Mesenchymal stem cell (in vitro differentiated cells and primary cell): ENCODE measurements around the gene CPNE4.

ENCODE experiments used
- DNase-seq: peaks from one replicate; pipeline ENCODE4 v3.0.0-alpha.2; 2013
- H2AFZ ChIP-seq: one replicate; pipeline ENCODE4 v1.6.1; 2013; ENCODE audit warnings: low read depth, mild to moderate bottlenecking, control low read depth, inconsistent platforms, low read length, moderate library complexity
- H2AK5ac ChIP-seq: 2 replicates; pipeline ENCODE4 v1.6.1; 2013; ENCODE audit warnings: low read length, moderate library complexity, mild to moderate bottlenecking, inconsistent platforms; ENCODE audit not compliant: severe bottlenecking
- H2BK120ac ChIP-seq: one replicate; pipeline ENCODE4 v1.6.1; 2013; ENCODE audit warnings: low read depth, mild to moderate bottlenecking, inconsistent platforms, low read length, moderate library complexity
- H2BK12ac ChIP-seq, 2 experiments: one replicate each; pipeline ENCODE4 v1.6.1; 2013; ENCODE audit warnings: inconsistent platforms in 2 of 2, low read length in 2 of 2, mild to moderate bottlenecking in 2 of 2, moderate library complexity in 2 of 2, control low read depth in 1 of 2
- H2BK15ac ChIP-seq: one replicate; pipeline ENCODE4 v1.6.1; 2013; ENCODE audit warnings: mild to moderate bottlenecking, low read depth, inconsistent platforms; ENCODE audit not compliant: poor library complexity, severe bottlenecking
- H2BK5ac ChIP-seq: 2 replicates; pipeline ENCODE4 v1.6.1; 2013; ENCODE audit warnings: low read depth, mild to moderate bottlenecking, low read length, control low read depth, inconsistent platforms; ENCODE audit not compliant: poor library complexity, severe bottlenecking
- H3K14ac ChIP-seq, 2 experiments: one replicate each; pipeline ENCODE4 v1.6.1; 2013; ENCODE audit warnings: inconsistent platforms in 2 of 2, low read length in 2 of 2, control low read depth in 1 of 2, mild to moderate bottlenecking in 1 of 2, moderate library complexity in 1 of 2
- H3K18ac ChIP-seq, 2 experiments: one replicate each; pipeline ENCODE4 v1.6.1; 2013; ENCODE audit warnings: inconsistent platforms in 2 of 2, low read length in 2 of 2, control low read depth in 1 of 2, low read depth in 1 of 2, mild to moderate bottlenecking in 1 of 2
- H3K23ac ChIP-seq, 2 experiments: one replicate each; pipeline ENCODE4 v1.6.1; 2013; ENCODE audit warnings: inconsistent platforms in 2 of 2, low read length in 2 of 2, mild to moderate bottlenecking in 2 of 2, moderate library complexity in 2 of 2, control low read depth in 1 of 2
- H3K27ac ChIP-seq: 2 replicates; pipeline ENCODE4 v1.5.1; 2013; ENCODE audit warnings: mild to moderate bottlenecking, moderate library complexity, low read length, control low read depth, inconsistent platforms; ENCODE audit not compliant: poor library complexity, severe bottlenecking
- H3K27me3 ChIP-seq, 2 experiments: 2 replicates each; pipeline versions ENCODE4 v1.6.1 to v1.7.0; 2013; ENCODE audit warnings: low read length in 2 of 2, mild to moderate bottlenecking in 2 of 2, moderate library complexity in 2 of 2, control low read depth in 1 of 2, inconsistent platforms in 1 of 2; ENCODE audit not compliant: control insufficient read depth in 1 of 2, insufficient read depth in 1 of 2
- H3K36me3 ChIP-seq, 2 experiments: 2 replicates each; pipeline versions ENCODE4 v1.6.1 to v1.7.0; 2013; ENCODE audit warnings: low read length in 2 of 2, control low read depth in 1 of 2, inconsistent platforms in 1 of 2, low read depth in 1 of 2, mild to moderate bottlenecking in 1 of 2; ENCODE audit not compliant: insufficient read depth in 2 of 2, control insufficient read depth in 1 of 2
- H3K4ac ChIP-seq, 2 experiments: one replicate each; pipeline ENCODE4 v1.6.1; 2013; ENCODE audit warnings: inconsistent platforms in 2 of 2, low read length in 2 of 2, mild to moderate bottlenecking in 2 of 2, moderate library complexity in 2 of 2, control low read depth in 1 of 2, low read depth in 1 of 2
- H3K4me1 ChIP-seq: 2 replicates; pipeline ENCODE4 v1.6.1; 2013; ENCODE audit warnings: low read depth, low read length, control low read depth; ENCODE audit not compliant: control insufficient read depth, insufficient read depth
- H3K4me2 ChIP-seq: 2 replicates; pipeline ENCODE4 v1.6.1; 2013; ENCODE audit warnings: low read length, mild to moderate bottlenecking, inconsistent platforms; ENCODE audit not compliant: poor library complexity, severe bottlenecking
- H3K4me3 ChIP-seq, 2 experiments: 2 replicates each; pipeline versions ENCODE4 v1.5.1 to v1.7.0; 2013; ENCODE audit warnings: low read length in 2 of 2, mild to moderate bottlenecking in 2 of 2, control low read depth in 1 of 2, low read depth in 1 of 2; ENCODE audit not compliant: insufficient read depth in 1 of 2
- H3K79me1 ChIP-seq: replicated peaks from 2 replicates; pipeline ENCODE4 v1.6.1; 2013; ENCODE audit warnings: mild to moderate bottlenecking, control low read depth, low read length, inconsistent platforms; ENCODE audit not compliant: poor library complexity, severe bottlenecking
- H3K9ac ChIP-seq: 2 replicates; pipeline ENCODE4 v1.7.0; 2013; ENCODE audit warnings: mild to moderate bottlenecking, low read length, moderate library complexity
- H3K9me3 ChIP-seq: 2 replicates; pipeline ENCODE4 v1.7.0; 2013; ENCODE audit warnings: mild to moderate bottlenecking, low read length; ENCODE audit not compliant: control insufficient read depth
- H4K8ac ChIP-seq: one replicate; pipeline ENCODE4 v1.6.1; 2013; ENCODE audit warnings: inconsistent platforms, mild to moderate bottlenecking, low read length, moderate library complexity
- H4K91ac ChIP-seq: one replicate; pipeline ENCODE4 v1.6.1; 2013; ENCODE audit warnings: mild to moderate bottlenecking, low read length, inconsistent platforms
- WGBS: methylation state at CpG from one replicate; pipeline ENCODE4 v1.1.7; 2013; ENCODE audit warnings: mixed read lengths; 5-methylcytosine and 5-hydroxymethylcytosine counted together

Gene CPNE4

GRCh38 chr3:131538968-131539367 is 495.8 kb downstream of the CPNE4 start:
- Histone ChIP-seq H3K79me1 (no peaks in the 10 kb centered on the region), H3K4me1 (peaks cover 8% of the 10 kb centered on the region), H2BK12ac (no peak overlapping the region), H3K9me3 (no peaks in the 10 kb centered on the region), H2BK120ac (no peak overlapping the region), H3K4ac (no peak overlapping the region), H2AK5ac (no peak overlapping the region), H3K14ac (no peak overlapping the region), H3K4me3 (no peak overlapping the region), H3K23ac (no peak overlapping the region), H3K36me3 (no peaks in the 10 kb centered on the region), H3K4me2 (no peak overlapping the region), H3K9ac (no peak overlapping the region), H4K8ac (no peak overlapping the region), H3K27me3 (peaks cover 0 to 3% of the 10 kb centered on the region in 2 experiments), H3K18ac (no peak overlapping the region), H2BK5ac (no peak overlapping the region), H2AFZ (no peak overlapping the region), H4K91ac (no peak overlapping the region), H3K27ac (peak overlapping the region; percentile 76), H2BK15ac (no peak overlapping the region)
- DNase-seq: no peak
- WGBS: 100% methylated on average over 1 of the region's 1 CpG

GRCh38 chr3:131537531-131537930 is 497.3 kb downstream of the CPNE4 start:
- no peak overlapping the region for H2BK15ac ChIP-seq
- WGBS: 100% methylated on average over 1 of the region's 3 CpGs
- no peak overlapping the region for H4K8ac ChIP-seq
- no peak overlapping the region for H3K18ac ChIP-seq
- H4K91ac ChIP-seq: no peak overlapping the region
- H3K27ac ChIP-seq: no peak overlapping the region
- H3K9ac ChIP-seq: no peak overlapping the region
- no peak overlapping the region for H2BK12ac ChIP-seq
- H3K4me2 ChIP-seq: no peak overlapping the region
- DNase-seq: no peak
- no peak overlapping the region for H3K23ac ChIP-seq
- no peak overlapping the region for H2BK5ac ChIP-seq
- H3K4ac ChIP-seq: no peak overlapping the region
- no peaks in the 10 kb centered on the region for H3K79me1 ChIP-seq
- H3K27me3 ChIP-seq: peaks cover 0 to 5% of the 10 kb centered on the region in 2 experiments
- no peak overlapping the region for H2AK5ac ChIP-seq
- H3K14ac ChIP-seq: no peak overlapping the region
- H2AFZ ChIP-seq: no peak overlapping the region
- no peak overlapping the region for H3K4me3 ChIP-seq
- peaks cover 4% of the 10 kb centered on the region for H3K4me1 ChIP-seq
- H3K36me3 ChIP-seq: no peaks in the 10 kb centered on the region
- H2BK120ac ChIP-seq: no peak overlapping the region
- no peaks in the 10 kb centered on the region for H3K9me3 ChIP-seq

GRCh38 chr3:131535596-131535995 is 499.2 kb downstream of the CPNE4 start:
- 20% methylated on average over 2 of the region's 2 CpGs for WGBS
- Histone ChIP-seq H3K27me3 (peaks cover 0 to 5% of the 10 kb centered on the region in 2 experiments), H2BK12ac (no peak overlapping the region), H3K4me2 (no peak overlapping the region), H3K9ac (peak overlapping the region; percentile 62), H3K79me1 (no peaks in the 10 kb centered on the region), H3K14ac (no peak overlapping the region), H3K4me1 (peaks cover 1% of the 10 kb centered on the region), H2BK15ac (no peak overlapping the region), H4K8ac (no peak overlapping the region), H4K91ac (no peak overlapping the region), H3K18ac (no peak overlapping the region), H3K4ac (no peak overlapping the region), H2BK5ac (no peak overlapping the region), H2BK120ac (no peak overlapping the region), H3K23ac (no peak overlapping the region), H2AK5ac (no peak overlapping the region), H3K9me3 (no peaks in the 10 kb centered on the region), H3K4me3 (peak overlapping the region in 1 of 2 experiments; percentile 38), H2AFZ (no peak overlapping the region), H3K36me3 (no peaks in the 10 kb centered on the region), H3K27ac (no peak overlapping the region)
- no peak for DNase-seq

GRCh38 chr3:131535131-131535530 is 499.7 kb downstream of the CPNE4 start:
- Histone ChIP-seq H2BK15ac (no peak overlapping the region), H2BK5ac (no peak overlapping the region), H4K8ac (no peak overlapping the region), H2AFZ (no peak overlapping the region), H3K4me2 (no peak overlapping the region), H3K14ac (no peak overlapping the region), H3K4ac (no peak overlapping the region), H3K9me3 (no peaks in the 10 kb centered on the region), H3K79me1 (no peaks in the 10 kb centered on the region), H2AK5ac (no peak overlapping the region), H3K27ac (no peak overlapping the region), H2BK12ac (no peak overlapping the region), H3K4me3 (peak overlapping the region in 1 of 2 experiments; percentile 38), H3K36me3 (no peaks in the 10 kb centered on the region), H3K27me3 (peaks cover 0 to 5% of the 10 kb centered on the region in 2 experiments), H3K9ac (peak overlapping the region; percentile 62), H3K4me1 (peaks cover 1% of the 10 kb centered on the region), H4K91ac (no peak overlapping the region), H3K18ac (no peak overlapping the region), H3K23ac (no peak overlapping the region), H2BK120ac (no peak overlapping the region)
- no peak for DNase-seq
- WGBS: 87% methylated on average over 2 of the region's 3 CpGs
